CD8-positive, alpha-beta memory T cell (primary cell): ENCODE data around the gene TNNI3K. TPM values are rescaled to one million over a fixed set of nuclear protein-coding genes. Genes with fewer than 3 reads are reported as not detected.

Experiments
- CTCF ChIA-PET: fragments of 350-600 bp; sonication (Branson Sonifier 250); formaldehyde crosslinking; loops from one replicate; lab custom pipeline; 2021; ENCODE audit warnings: antibody characterized with exemption; lab: Charles Lee
- POLR2A ChIA-PET: fragments of 350-600 bp; sonication (Branson Sonifier 250); formaldehyde crosslinking; loops from one replicate; lab custom pipeline; 2021; ENCODE audit warnings: antibody characterized with exemption; lab: Charles Lee
- DNase-seq, 5 donors: peaks; one replicate each; pipeline versions ENCODE4 v3.0.0 to v3.0.0-alpha.2; 2020 to 2022; ENCODE audit warnings: mixed read lengths in 1 of 5
- H3K27ac ChIP-seq: one replicate; pipeline ENCODE4 v1.7.0; 2013; ENCODE audit warnings: low read depth, mild to moderate bottlenecking, low read length, moderate library complexity
- H3K27me3 ChIP-seq: 2 replicates; pipeline ENCODE4 v1.7.0; 2013; ENCODE audit warnings: low read length, mild to moderate bottlenecking; ENCODE audit not compliant: insufficient read depth, poor library complexity, severe bottlenecking
- H3K36me3 ChIP-seq: 2 replicates; pipeline ENCODE4 v1.7.0; 2013; ENCODE audit warnings: mild to moderate bottlenecking, low read length, moderate library complexity; ENCODE audit not compliant: insufficient read depth
- H3K4me1 ChIP-seq: 2 replicates; pipeline ENCODE4 v1.7.0; 2013; ENCODE audit warnings: mild to moderate bottlenecking, low read length, moderate library complexity; ENCODE audit not compliant: insufficient read depth
- H3K4me3 ChIP-seq: 2 replicates; pipeline ENCODE4 v1.7.0; 2013; ENCODE audit warnings: mild to moderate bottlenecking, low read length
- H3K9me3 ChIP-seq: 2 replicates; pipeline ENCODE4 v1.7.0; 2013; ENCODE audit warnings: mild to moderate bottlenecking, low read length
- H3K27ac Mint-ChIP-seq, 8 donors: one replicate each; pipeline ENCODE4 v1.8.0; 2020 to 2021; ENCODE audit warnings: mixed read lengths in 8 of 8, mild to moderate bottlenecking in 6 of 8, inconsistent platforms in 3 of 8, moderate library complexity in 3 of 8
- H3K27me3 Mint-ChIP-seq, 2 donors: one replicate each; pipeline ENCODE4 v1.8.0; 2020 to 2021; ENCODE audit warnings: mixed read lengths in 2 of 2, mild to moderate bottlenecking in 1 of 2, moderate library complexity in 1 of 2
- H3K36me3 Mint-ChIP-seq, 3 donors: one replicate each; pipeline ENCODE4 v1.8.0; 2020 to 2021; ENCODE audit warnings: mixed read lengths in 3 of 3, inconsistent platforms in 1 of 3, mild to moderate bottlenecking in 1 of 3
- H3K4me1 Mint-ChIP-seq, 3 donors: one replicate each; pipeline ENCODE4 v1.8.0; 2020 to 2021; ENCODE audit warnings: mixed read lengths in 3 of 3, inconsistent platforms in 1 of 3, mild to moderate bottlenecking in 1 of 3
- H3K4me3 Mint-ChIP-seq, 7 donors: one replicate each; pipeline ENCODE4 v1.8.0; 2020 to 2021; ENCODE audit warnings: mixed read lengths in 7 of 7, mild to moderate bottlenecking in 6 of 7, moderate library complexity in 4 of 7, inconsistent platforms in 2 of 7
- H3K9me3 Mint-ChIP-seq, 5 donors: one replicate each; pipeline ENCODE4 v1.8.0; 2020 to 2022; ENCODE audit warnings: mixed read lengths in 5 of 5, mild to moderate bottlenecking in 3 of 5, moderate library complexity in 2 of 5, inconsistent platforms in 1 of 5
- polyA plus RNA-seq: library from polyadenylated mRNA; unstranded; fragments of 300-500 nt; fragmentation: Illumina TruSeq; gene quantifications from one replicate; pipeline ENCODE4 v1.2.3, GENCODE V29; 2021
- total RNA-seq, 2 experiments: library from RNA; stranded (reverse); gene quantifications; one replicate each; pipeline ENCODE4 v1.2.3, GENCODE V29; 2021

Gene TNNI3K
- total and polyA plus RNA-seq, 3 experiments from 2014 or later, result 0.38 TPM; not detected in 2

GRCh38 chr1:74215229-74215628 lies 20.0 kb upstream of the TNNI3K start:
- DNase-seq, result no peak
- Mint-ChIP-seq H3K9me3 (peaks cover 0 to 4% (median 3%) of the 10 kb centered on the region in 5 donors), H3K4me3 (no peak overlapping the region), H3K27me3 (no peaks in the 10 kb centered on the region), H3K27ac (no peak overlapping the region), H3K4me1 (no peaks in the 10 kb centered on the region), H3K36me3 (peaks cover 0 to 7% (median 2%) of the 10 kb centered on the region in 3 donors)
- Histone ChIP-seq H3K27ac (no peak overlapping the region), H3K36me3 (no peaks in the 10 kb centered on the region), H3K9me3 (no peaks in the 10 kb centered on the region), H3K4me1 (no peaks in the 10 kb centered on the region), H3K4me3 (no peak overlapping the region), H3K27me3 (no peaks in the 10 kb centered on the region)
- ChIA-PET CTCF (no interaction called here), POLR2A (no interaction called here)

GRCh38 chr1:74222701-74223100 lies 12.5 kb upstream of the TNNI3K start:
- POLR2A ChIA-PET, result no interaction called here

GRCh38 chr1:74223453-74223852 lies 11.7 kb upstream of the TNNI3K start:
- Mint-ChIP-seq H3K27ac (no peak overlapping the region), H3K9me3 (peaks cover 31 to 54% (median 46%) of the 10 kb centered on the region in 5 donors), H3K4me3 (no peak overlapping the region), H3K36me3 (peaks cover 2 to 19% (median 9%) of the 10 kb centered on the region in 3 donors), H3K27me3 (peaks cover 0 to 1% of the 10 kb centered on the region in 2 donors), H3K4me1 (no peaks in the 10 kb centered on the region)
- Histone ChIP-seq H3K4me1 (no peaks in the 10 kb centered on the region), H3K4me3 (no peak overlapping the region), H3K36me3 (no peaks in the 10 kb centered on the region), H3K27me3 (no peaks in the 10 kb centered on the region), H3K9me3 (no peaks in the 10 kb centered on the region), H3K27ac (no peak overlapping the region)
- DNase-seq, result no peak
- POLR2A ChIA-PET, result no interaction called here
- CTCF ChIA-PET, result no interaction called here

More at GRCh38 chr1:74222701-74223100, 12.5 kb upstream of the TNNI3K start:
- peaks cover 30 to 48% (median 43%) of the 10 kb centered on the region in 5 donors for H3K9me3 Mint-ChIP-seq
- Histone ChIP-seq H3K4me1 (no peaks in the 10 kb centered on the region), H3K27me3 (no peaks in the 10 kb centered on the region), H3K36me3 (no peaks in the 10 kb centered on the region), H3K9me3 (no peaks in the 10 kb centered on the region), H3K27ac (no peak overlapping the region), H3K4me3 (no peak overlapping the region)
- CTCF ChIA-PET, result no interaction called here
- H3K27ac Mint-ChIP-seq, result no peak overlapping the region
- H3K27me3 Mint-ChIP-seq, result peaks cover 0 to 1% of the 10 kb centered on the region in 2 donors
- H3K4me1 Mint-ChIP-seq, result no peaks in the 10 kb centered on the region
- H3K36me3 Mint-ChIP-seq, result peaks cover 2 to 19% (median 9%) of the 10 kb centered on the region in 3 donors
- DNase-seq, result no peak
- no peak overlapping the region for H3K4me3 Mint-ChIP-seq

GRCh38 chr1:74236440-74236839 lies 1.3 kb downstream of the TNNI3K start:
- no peaks in the 10 kb centered on the region for H3K4me1 ChIP-seq
- no peak overlapping the region for H3K27ac ChIP-seq
- no peaks in the 10 kb centered on the region for H3K4me1 Mint-ChIP-seq
- H3K9me3 Mint-ChIP-seq, result peaks cover 0 to 8% (median 0%) of the 10 kb centered on the region in 5 donors
- no peaks in the 10 kb centered on the region for H3K9me3 ChIP-seq
- H3K27ac Mint-ChIP-seq, result no peak overlapping the region
- H3K36me3 Mint-ChIP-seq, result no peaks in the 10 kb centered on the region
- POLR2A ChIA-PET, result no interaction called here
- CTCF ChIA-PET, result no interaction called here
- H3K36me3 ChIP-seq, result no peaks in the 10 kb centered on the region
- no peak overlapping the region for H3K4me3 ChIP-seq
- no peaks in the 10 kb centered on the region for H3K27me3 ChIP-seq
- H3K4me3 Mint-ChIP-seq, result no peak overlapping the region
- no peak for DNase-seq
- H3K27me3 Mint-ChIP-seq, result no peaks in the 10 kb centered on the region

GRCh38 chr1:74237035-74237434 lies 1.8 kb downstream of the TNNI3K start:
- no peaks in the 10 kb centered on the region for H3K27me3 Mint-ChIP-seq
- POLR2A ChIA-PET, result no interaction called here
- DNase-seq, result no peak
- peaks cover 0 to 6% (median 0%) of the 10 kb centered on the region in 5 donors for H3K9me3 Mint-ChIP-seq
- CTCF ChIA-PET, result no interaction called here
- no peaks in the 10 kb centered on the region for H3K4me1 Mint-ChIP-seq
- no peak overlapping the region for H3K4me3 Mint-ChIP-seq
- no peaks in the 10 kb centered on the region for H3K9me3 ChIP-seq
- H3K27ac Mint-ChIP-seq, result no peak overlapping the region
- no peaks in the 10 kb centered on the region for H3K36me3 Mint-ChIP-seq
- no peaks in the 10 kb centered on the region for H3K36me3 ChIP-seq
- no peak overlapping the region for H3K4me3 ChIP-seq
- H3K4me1 ChIP-seq, result no peaks in the 10 kb centered on the region
- H3K27me3 ChIP-seq, result no peaks in the 10 kb centered on the region
- no peak overlapping the region for H3K27ac ChIP-seq

- Mint-ChIP-seq H3K36me3 (no peaks in the 10 kb centered on the region), H3K27ac (no peak overlapping the region), H3K27me3 (no peaks in the 10 kb centered on the region), H3K4me1 (no peaks in the 10 kb centered on the region), H3K9me3 (peaks cover 0 to 3% (median 0%) of the 10 kb centered on the region in 5 donors), H3K4me3 (no peak overlapping the region)
- POLR2A ChIA-PET, result no interaction called here
- Histone ChIP-seq H3K36me3 (no peaks in the 10 kb centered on the region), H3K4me3 (no peak overlapping the region), H3K27me3 (no peaks in the 10 kb centered on the region), H3K9me3 (no peaks in the 10 kb centered on the region), H3K4me1 (no peaks in the 10 kb centered on the region), H3K27ac (no peak overlapping the region)
- CTCF ChIA-PET, result no interaction called here
- no peak for DNase-seq
Measured at GRCh38 chr1:74237787-74238186, 2.6 kb downstream of the TNNI3K start.

GRCh38 chr1:74245168-74245772 lies 10.1 kb downstream of the TNNI3K start:
- CTCF ChIA-PET, result no interaction called here
- H3K4me1 Mint-ChIP-seq, result no peaks in the 10 kb centered on the region
- Histone ChIP-seq H3K9me3 (no peaks in the 10 kb centered on the region), H3K27ac (no peak overlapping the region), H3K36me3 (no peaks in the 10 kb centered on the region), H3K27me3 (no peaks in the 10 kb centered on the region), H3K4me1 (no peaks in the 10 kb centered on the region), H3K4me3 (no peak overlapping the region)
- H3K27me3 Mint-ChIP-seq, result peaks cover 0 to 3% of the 10 kb centered on the region in 2 donors
- H3K4me3 Mint-ChIP-seq, result no peak overlapping the region
- no peaks in the 10 kb centered on the region for H3K9me3 Mint-ChIP-seq
- POLR2A ChIA-PET, result no interaction called here
- H3K36me3 Mint-ChIP-seq, result no peaks in the 10 kb centered on the region
- no peak for DNase-seq
- H3K27ac Mint-ChIP-seq, result no peak overlapping the region

GRCh38 chr1:74246315-74246714 lies 11.1 kb downstream of the TNNI3K start:
- ChIA-PET CTCF (no interaction called here), POLR2A (no interaction called here)
- Mint-ChIP-seq H3K27me3 (peaks cover 0 to 3% of the 10 kb centered on the region in 2 donors), H3K4me1 (no peaks in the 10 kb centered on the region), H3K27ac (no peak overlapping the region), H3K9me3 (no peaks in the 10 kb centered on the region), H3K36me3 (no peaks in the 10 kb centered on the region), H3K4me3 (no peak overlapping the region)
- Histone ChIP-seq H3K4me3 (no peak overlapping the region), H3K36me3 (no peaks in the 10 kb centered on the region), H3K4me1 (no peaks in the 10 kb centered on the region), H3K9me3 (no peaks in the 10 kb centered on the region), H3K27ac (no peak overlapping the region), H3K27me3 (no peaks in the 10 kb centered on the region)
- DNase-seq, result no peak
